Left ventricle myocardium superior (tissue), 1 donor: ENCODE measurements around the gene SH3PXD2A. TPM values are rescaled to one million over a fixed set of nuclear protein-coding genes. Genes with fewer than 3 reads are reported as not detected.

Experiments used
- ATAC-seq: fragments of 200-7000 bp; cut with Tn5 transposase; one replicate; pipeline ENCODE4 v1.9.1; 2020; ENCODE audit warnings: mild to moderate bottlenecking, moderate library complexity
- DNase-seq: peaks from one replicate; pipeline ENCODE4 v3.0.0-alpha.2; 2020
- intact Hi-C: fragments of 100-400 bp; cut with micrococcal nuclease; formaldehyde crosslinking; loops from one replicate; pipeline ENCODE4 v1.11.0; 2022
- long read RNA-seq: library from polyadenylated mRNA; unstranded; transcript quantifications from one replicate; pipeline ENCODE4 v2.0.0, GENCODE V29; 2021
- total RNA-seq: library from RNA; stranded (reverse); fragmentation: NEBNext Ultra II Directional; extraction: Animal tissue kit (Norgen Biotek cat#: 25700); gene quantifications from one replicate; pipeline ENCODE4 v1.2.1, GENCODE V29; 2021
- donor health status: DM: no; HTN: yes; CAD: no; lungs with severe emphysema.

Gene SH3PXD2A
- total RNA-seq, result 28.6 TPM
- long read RNA-seq, full-length matches to known transcripts, result 1 of 34 reads
- long read RNA-seq, partial matches to known transcripts, result 1 of 34 reads
- long read RNA-seq, other reads (novel, unspliced or antisense), result 32 of 34 reads

DNA sequence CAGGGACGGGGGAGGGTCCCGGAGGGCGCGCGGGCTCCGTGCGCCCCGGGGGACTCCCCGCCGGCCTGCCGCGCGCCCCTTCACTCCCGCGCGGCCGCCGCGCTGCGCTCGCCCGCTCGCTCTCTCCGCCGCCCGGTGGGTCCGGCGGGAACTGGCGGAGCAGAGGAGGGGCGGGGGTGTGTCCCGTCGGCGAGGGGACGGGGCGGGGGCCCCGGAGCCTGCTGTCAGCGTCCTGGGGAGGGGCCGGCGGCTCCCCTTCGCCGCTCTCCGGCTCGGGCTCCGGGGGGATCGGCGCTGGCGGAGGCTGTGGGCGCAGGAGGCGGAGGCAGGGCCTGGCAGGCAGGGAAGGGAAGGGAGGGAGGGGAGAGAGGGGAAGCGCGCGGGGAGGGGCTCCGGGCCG is at the start of gene SH3PXD2A:
SH3PXD2A (minus strand) TSS at position 153 of the 400 bp plus-strand sequence. CDS start 310 bp downstream, outside the sequence.
- intact Hi-C loops, result no loop called here
- DNase-seq, result peak; percentile 72
- ATAC-seq, result peak; percentile 28

DNA sequence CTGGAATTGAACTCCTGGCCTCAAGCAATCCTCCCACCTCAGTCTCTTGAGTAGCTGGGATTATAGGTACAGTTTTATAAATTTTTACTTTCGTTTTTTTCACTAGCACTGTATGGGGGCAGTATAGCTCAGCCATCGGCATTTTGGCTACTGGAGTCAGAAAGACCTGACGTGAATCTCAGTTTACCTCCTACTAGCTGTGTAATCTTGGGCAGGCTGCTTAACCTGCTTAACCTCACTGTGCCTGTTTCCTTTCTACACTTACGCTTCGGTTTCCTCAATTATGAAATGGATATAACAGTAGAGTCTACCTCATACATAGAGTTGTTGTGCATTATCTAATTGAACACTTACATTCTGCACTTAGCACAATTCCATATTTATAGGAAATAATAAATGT is 45.9 kb upstream of the SH3PXD2A start:
- intact Hi-C loops, result no loop called here

GRCh38 chr10:103899312-103899711 is 43.9 kb upstream of the SH3PXD2A start:
- DNase-seq (no peak), ATAC-seq (no peak)
- intact Hi-C loops, result no loop called here

More for the DNA sequence above, 45.9 kb upstream of the SH3PXD2A start:
- ATAC-seq (no peak), DNase-seq (no peak)

DNA sequence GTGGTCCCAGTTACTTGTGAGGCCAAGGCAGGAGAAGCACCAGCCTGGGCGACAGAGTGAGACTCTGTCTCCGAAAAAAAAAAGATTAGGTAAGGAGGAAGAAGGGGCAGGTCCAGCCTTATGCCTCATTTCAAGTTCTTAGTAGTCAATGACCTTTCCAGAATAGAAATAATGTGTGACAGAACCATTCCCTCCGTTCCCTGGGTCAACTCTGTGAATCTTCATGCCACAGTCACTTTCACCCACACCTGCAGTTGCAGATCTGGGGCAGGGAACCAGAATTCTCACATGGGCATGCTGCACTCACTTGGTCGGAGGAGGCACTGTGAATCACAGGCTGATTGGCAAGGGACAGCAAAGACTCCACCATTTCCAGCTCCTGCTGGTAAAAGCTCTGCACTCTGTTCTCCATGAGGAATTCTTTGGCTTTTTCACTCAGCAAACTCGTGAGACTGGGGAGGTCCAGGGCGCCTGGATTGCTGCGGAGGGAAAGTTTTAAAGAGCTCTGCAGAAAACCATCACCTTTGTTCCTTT is 41.9 kb upstream of the SH3PXD2A start:
- intact Hi-C loops, result no loop called here
- DNase-seq (no peak), ATAC-seq (peak; percentile 9)

GRCh38 chr10:103896225-103896624 is 40.8 kb upstream of the SH3PXD2A start:
- no peak for DNase-seq
- peak; percentile 19 for ATAC-seq
- intact Hi-C loops, result no loop called here

GRCh38 chr10:103895411-103896186 is 40.2 kb upstream of the SH3PXD2A start:
- intact Hi-C loops, result no loop called here

DNA sequence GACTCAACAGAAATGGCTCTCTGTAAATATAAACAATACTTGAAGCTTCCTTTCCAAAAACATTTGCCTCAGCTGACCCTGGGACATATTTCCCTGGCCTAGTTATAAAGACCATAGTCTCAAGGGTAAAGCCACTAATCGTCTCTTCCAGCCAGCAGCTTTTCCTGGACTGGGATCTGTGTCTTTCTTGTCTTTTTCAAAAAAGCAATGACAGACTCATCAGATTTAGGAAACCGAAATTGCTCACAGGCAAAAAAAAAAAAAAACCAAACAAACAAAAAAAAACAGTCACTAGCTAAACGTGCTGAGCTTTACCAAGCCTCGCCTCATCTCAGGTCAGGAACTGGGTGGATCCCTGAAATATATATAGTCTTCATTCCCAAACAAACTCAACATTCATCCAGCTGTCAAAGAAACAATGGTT is 39.1 kb upstream of the SH3PXD2A start:
- intact Hi-C loops, result loop anchor here (5.0 kb wide), 1 partner anchor 228 kb away; the partner anchor contains the start of gene SFR1
- ATAC-seq, result peak; percentile 80
- DNase-seq, result no peak

More at GRCh38 chr10:103895411-103896186, 40.2 kb upstream of the SH3PXD2A start:
- DNase-seq (no peak), ATAC-seq (peak; percentile 46)

DNA sequence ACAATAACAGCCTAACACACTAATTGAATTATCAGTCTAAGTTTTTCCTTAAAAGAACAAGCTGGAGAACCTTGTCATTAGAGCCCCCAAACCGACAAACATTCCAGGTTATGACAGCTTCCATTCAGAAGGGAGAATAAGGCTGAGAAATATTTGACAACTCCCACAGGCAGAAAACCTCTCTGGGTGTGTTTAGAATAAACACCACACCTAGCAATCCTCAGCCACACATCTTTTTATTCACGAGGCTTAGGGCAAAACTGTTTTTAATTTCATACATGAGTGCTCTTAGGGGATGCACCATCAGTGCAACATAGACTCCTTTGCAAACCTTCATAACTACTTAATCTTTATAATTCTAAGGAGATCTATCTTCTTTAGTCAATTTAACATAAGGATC is 38.4 kb upstream of the SH3PXD2A start:
- ATAC-seq (no peak), DNase-seq (no peak)
- intact Hi-C loops, result loop anchor here (5.0 kb wide), 1 partner anchor 228 kb away; the partner anchor contains the start of gene SFR1

GRCh38 chr10:103892181-103892580 is 36.8 kb upstream of the SH3PXD2A start:
- ATAC-seq (no peak), DNase-seq (no peak)
- intact Hi-C loops, result loop anchor here (5.0 kb wide), 1 partner anchor 230 kb away; the partner anchor contains the start of gene SFR1

GRCh38 chr10:103890688-103891087 is 35.3 kb upstream of the SH3PXD2A start:
- ATAC-seq (no peak), DNase-seq (no peak)
- intact Hi-C loops, result loop anchor here (5.0 kb wide), 1 partner anchor 232 kb away; the partner anchor contains the start of gene SFR1

GRCh38 chr10:103890194-103890658 is 34.9 kb upstream of the SH3PXD2A start:
- intact Hi-C loops, result loop anchor here (5.0 kb wide), 1 partner anchor 232 kb away; the partner anchor contains the start of gene SFR1
- ATAC-seq, result peak; percentile 11
- DNase-seq, result no peak

DNA sequence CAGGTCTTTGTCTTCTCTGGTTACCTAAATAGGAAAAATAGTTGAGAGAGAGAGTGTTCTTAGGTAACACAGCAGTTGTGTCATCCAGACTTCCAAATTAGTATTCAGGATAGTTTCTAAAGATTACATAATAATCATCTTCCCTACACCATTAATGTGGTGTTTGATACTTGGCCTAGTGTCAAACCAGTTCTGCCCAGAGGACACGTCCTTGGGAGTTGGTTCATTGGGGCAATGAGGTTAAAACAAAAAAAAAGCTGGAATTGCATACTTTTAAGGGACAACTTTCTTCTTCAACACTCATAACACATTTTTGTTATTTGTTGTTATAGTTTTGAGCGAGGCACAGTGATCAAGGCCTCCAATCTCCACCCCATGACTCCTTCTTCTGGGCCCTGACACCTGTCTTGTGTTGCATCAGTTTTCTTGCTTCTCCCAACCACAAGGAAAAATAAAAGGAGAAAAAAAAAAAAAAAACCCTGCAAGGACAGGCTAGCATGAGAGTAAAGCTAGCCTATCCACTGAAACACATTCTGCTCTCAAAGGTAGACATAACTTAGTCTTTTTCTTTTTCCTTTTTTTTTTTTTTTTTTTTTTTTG is 33.8 kb upstream of the SH3PXD2A start:
- DNase-seq (no peak), ATAC-seq (no peak)

GRCh38 chr10:103888113-103888841 is 32.9 kb upstream of the SH3PXD2A start:
- peak; percentile 61 for ATAC-seq
- intact Hi-C loops, result loop anchor here (5.0 to 10.0 kb wide), 2 partner anchors 107 to 324 kb away; no protein-coding TSS in a partner anchor
- DNase-seq, result peak; percentile 60

More for the DNA sequence above, 33.8 kb upstream of the SH3PXD2A start:
- intact Hi-C loops, result loop anchor here (5.0 to 10.0 kb wide), 2 partner anchors 106 to 323 kb away; no protein-coding TSS in a partner anchor

DNA sequence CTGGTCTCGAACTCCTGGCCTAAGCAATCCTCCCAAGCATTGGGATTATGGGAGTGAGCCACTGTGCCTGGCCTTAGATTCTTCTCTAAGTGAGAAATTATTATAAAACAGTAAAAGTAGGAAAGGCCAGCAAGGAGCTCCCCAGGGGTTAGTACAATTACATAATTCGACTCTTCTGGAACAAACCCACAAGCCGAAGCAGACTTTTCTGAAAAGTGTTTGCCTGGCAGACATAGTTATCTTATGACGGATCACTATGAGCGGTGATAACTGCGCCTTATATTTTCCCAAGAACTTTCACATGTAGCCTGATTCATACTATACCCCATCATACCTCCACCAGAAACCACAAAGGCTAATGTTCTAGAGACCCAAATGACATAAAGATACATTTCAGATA is 30.2 kb upstream of the SH3PXD2A start:
- DNase-seq (no peak), ATAC-seq (peak; percentile 4)
- intact Hi-C loops, result loop anchor here (5.0 to 10.0 kb wide), 2 partner anchors 109 to 327 kb away; no protein-coding TSS in a partner anchor

DNA sequence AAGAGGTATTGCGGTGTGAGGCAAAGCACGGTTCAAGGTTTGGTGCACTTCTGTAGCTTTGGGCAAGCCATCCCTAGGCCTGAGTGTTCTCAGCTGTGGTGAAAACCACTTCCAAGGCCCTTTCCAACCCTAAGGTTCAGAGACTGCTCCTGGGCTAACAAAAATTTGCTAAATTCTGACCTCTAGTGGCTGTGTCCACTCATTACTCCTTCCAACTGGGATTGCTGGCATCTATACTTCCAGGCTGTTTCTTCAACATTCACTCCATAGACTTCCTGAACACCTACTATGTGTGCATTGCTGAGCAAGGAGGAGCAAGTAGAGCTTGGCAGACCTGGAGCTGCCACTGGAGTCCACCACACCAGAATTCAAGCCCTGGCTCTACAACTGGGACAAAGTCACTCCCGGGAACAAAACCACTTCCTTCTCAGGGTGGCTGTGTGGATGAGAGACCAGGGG is 29.3 kb upstream of the SH3PXD2A start:
- DNase-seq (no peak), ATAC-seq (peak; percentile 44)
- intact Hi-C loops, result loop anchor here (5.0 to 10.0 kb wide), 2 partner anchors 110 to 328 kb away; no protein-coding TSS in a partner anchor

- intact Hi-C loops, result loop anchor here (10.0 kb wide), 1 partner anchor 112 kb away; no protein-coding TSS in a partner anchor
- ATAC-seq (peak; percentile 39), DNase-seq (no peak)
These were observed 27.1 kb upstream of the SH3PXD2A start for GRCh38 chr10:103882285-103883007.

- intact Hi-C loops, result loop anchor here (10.0 kb wide), 1 partner anchor 113 kb away; no protein-coding TSS in a partner anchor
- ATAC-seq (peak; percentile 84), DNase-seq (peak; percentile 66)
These were observed 26.3 kb upstream of the SH3PXD2A start for GRCh38 chr10:103881416-103882284.
